ENCODE results near the gene IPO9.
"Not testable (repeated sequence)": the region's sequence is repeated elsewhere in the genome, so short reads cannot be mapped to it uniquely, and the experiment has no call there.

Gene IPO9

GRCh38 chr1:201849372-201850052, 20.6 kb downstream of the IPO9 start:
- no peak for DNase-seq

- peak; percentile 96 for DNase-seq
These were observed 21.1 kb downstream of the IPO9 start for GRCh38 chr1:201850053-201850397.

- DNase-seq = no peak
These were observed 23.0 kb downstream of the IPO9 start for GRCh38 chr1:201851949-201852348.

- DNase-seq = not testable (repeated sequence)
These were observed 27.8 kb downstream of the IPO9 start for GRCh38 chr1:201856722-201857121.

GRCh38 chr1:201859424-201859823, 30.5 kb downstream of the IPO9 start:
- DNase-seq = no peak

GRCh38 chr1:201861448-201861847, 32.5 kb downstream of the IPO9 start:
- DNase-seq = no peak

- DNase-seq = no peak
These were observed 41.4 kb downstream of the IPO9 start for GRCh38 chr1:201870397-201870796.

- DNase-seq = no peak
These were observed 45.7 kb downstream of the IPO9 start for GRCh38 chr1:201874672-201875071.

GRCh38 chr1:201876148-201876818, 47.3 kb downstream of the IPO9 start:
- DNase-seq = peak; percentile 44

GRCh38 chr1:201877877-201878401, 49.0 kb downstream of the IPO9 start:
- DNase-seq = peak; percentile 64

GRCh38 chr1:201880928-201881571, 52.1 kb downstream of the IPO9 start:
- DNase-seq = no peak

- DNase-seq = no peak
These were observed 52.7 kb downstream of the IPO9 start for GRCh38 chr1:201881617-201882016.

- peak; percentile 91 for DNase-seq
These were observed 53.7 kb downstream of the IPO9 start for GRCh38 chr1:201882665-201883132.

- DNase-seq = no peak
These were observed 54.3 kb downstream of the IPO9 start for GRCh38 chr1:201883266-201883665.

- peak; percentile 60 for DNase-seq
These were observed 54.8 kb downstream of the IPO9 start for GRCh38 chr1:201883786-201884185.

- no peak for DNase-seq
These were observed 55.5 kb downstream of the IPO9 start for GRCh38 chr1:201884425-201884824.

- DNase-seq = peak; percentile 69
These were observed 56.6 kb downstream of the IPO9 start for GRCh38 chr1:201885531-201886075.

- no peak for DNase-seq
These were observed 57.3 kb downstream of the IPO9 start for GRCh38 chr1:201886103-201886885.

GRCh38 chr1:201887116-201887866, 58.3 kb downstream of the IPO9 start:
- no peak for DNase-seq

GRCh38 chr1:201888282-201889089, 59.5 kb downstream of the IPO9 start, which contains the start of gene SHISA4:
Gene SHISA4, plus strand, starts transcription at chr1:201888898. Its CDS starts 97 bp downstream, at chr1:201888995.
- peak; percentile 79 for DNase-seq
